ENCODE measurements around the gene SPSB1.

SPSB1 gene

GRCh38 chr1:9260059-9260766 is 32.5 kb upstream of the SPSB1 start:
- DNase-seq (ENCODE audit: low spot score), result no peak

DNA sequence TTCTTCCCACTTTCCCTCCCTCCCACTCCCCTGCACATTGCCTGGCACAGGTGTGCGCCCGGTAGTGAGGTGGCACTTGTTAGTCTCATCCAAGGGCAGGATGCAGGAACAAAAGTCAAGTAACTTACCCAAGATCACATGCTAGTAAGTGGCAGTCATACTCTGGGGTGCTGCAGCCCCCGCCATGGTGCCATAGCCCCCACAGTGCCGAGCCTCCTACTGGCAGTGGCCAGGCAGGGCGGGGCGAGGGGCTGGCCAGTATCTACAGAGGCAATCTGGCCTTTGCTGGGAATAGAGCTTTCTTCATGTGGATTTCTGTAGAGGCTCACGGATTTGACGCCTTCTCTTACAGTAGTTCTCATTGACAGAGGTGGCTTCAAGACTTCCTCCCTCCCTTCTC is 31.2 kb upstream of the SPSB1 start:
- no peak for DNase-seq (ENCODE audit: low spot score)

DNA sequence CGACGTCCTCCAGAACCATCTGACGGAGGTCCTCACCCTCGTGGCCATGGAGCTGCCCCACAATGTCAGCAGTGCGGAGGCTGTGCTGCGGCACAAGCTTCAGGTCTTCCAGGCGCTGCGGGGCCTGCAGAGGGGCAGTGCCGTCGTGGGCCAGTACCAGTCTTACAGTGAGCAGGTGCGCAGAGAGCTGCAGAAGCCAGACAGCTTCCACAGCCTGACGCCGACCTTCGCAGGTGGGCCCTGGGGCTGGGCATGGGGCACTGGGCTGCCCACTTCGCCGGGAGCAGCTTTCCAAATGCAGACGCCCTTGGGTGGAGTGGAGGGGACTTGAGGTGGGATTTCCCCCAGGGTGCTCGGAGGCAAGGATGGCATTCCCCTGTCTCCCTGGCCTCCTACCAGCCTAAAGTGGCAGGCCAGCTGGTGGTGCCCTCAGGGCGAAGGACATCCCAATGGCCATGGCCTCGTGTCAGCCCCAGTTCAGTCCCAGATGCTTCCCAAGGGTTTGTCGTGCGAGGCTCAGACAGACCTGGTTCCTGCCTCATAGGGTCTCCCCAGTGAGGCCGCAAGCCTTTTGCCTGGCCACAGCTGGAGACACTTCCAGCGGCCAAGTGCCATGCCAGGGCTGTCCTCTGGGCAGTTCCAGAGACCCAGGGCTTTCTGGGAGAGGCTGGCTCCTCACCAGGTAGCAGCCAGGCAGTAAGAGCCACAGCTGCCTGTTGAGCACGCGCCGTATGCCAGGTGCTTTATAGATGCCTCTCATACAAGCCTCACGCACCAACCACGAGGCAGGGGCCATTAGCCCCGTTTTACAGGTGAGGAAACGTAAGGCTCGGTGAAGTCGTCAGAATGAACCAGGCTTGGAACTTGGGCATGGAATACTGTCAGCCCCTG is 30.4 kb upstream of the SPSB1 start:
- DNase-seq (ENCODE audit: low spot score), result no peak

- DNase-seq (ENCODE audit: low spot score), result no peak
These were observed 29.3 kb upstream of the SPSB1 start for GRCh38 chr1:9263276-9263855.

DNA sequence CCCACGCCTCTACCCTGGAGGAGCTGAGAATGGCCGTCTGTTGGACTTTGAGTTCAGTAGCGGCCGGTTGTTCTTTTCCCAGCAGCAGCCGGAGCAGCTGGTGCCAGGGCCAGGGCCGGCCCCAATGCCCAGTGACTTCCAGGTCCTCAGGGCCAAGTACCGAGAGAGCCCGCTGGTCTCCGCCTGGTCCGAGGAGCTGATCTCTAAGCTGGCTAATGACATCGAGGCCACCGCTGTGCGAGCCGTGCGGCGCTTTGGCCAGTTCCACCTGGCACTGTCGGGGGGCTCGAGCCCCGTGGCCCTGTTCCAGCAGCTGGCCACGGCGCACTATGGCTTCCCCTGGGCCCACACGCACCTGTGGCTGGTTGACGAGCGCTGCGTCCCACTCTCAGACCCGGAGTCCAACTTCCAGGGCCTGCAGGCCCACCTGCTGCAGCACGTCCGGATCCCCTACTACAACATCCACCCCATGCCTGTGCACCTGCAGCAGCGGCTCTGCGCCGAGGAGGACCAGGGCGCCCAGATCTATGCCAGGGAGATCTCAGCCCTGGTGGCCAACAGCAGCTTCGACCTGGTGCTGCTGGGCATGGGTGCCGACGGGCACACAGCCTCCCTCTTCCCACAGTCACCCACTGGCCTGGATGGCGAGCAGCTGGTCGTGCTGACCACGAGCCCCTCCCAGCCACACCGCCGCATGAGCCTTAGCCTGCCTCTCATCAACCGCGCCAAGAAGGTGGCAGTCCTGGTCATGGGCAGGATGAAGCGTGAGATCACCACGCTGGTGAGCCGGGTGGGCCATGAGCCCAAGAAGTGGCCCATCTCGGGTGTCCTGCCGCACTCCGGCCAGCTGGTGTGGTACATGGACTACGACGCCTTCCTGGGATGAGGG is 28.5 kb upstream of the SPSB1 start:
- no peak for DNase-seq (ENCODE audit: low spot score)

- DNase-seq (ENCODE audit: low spot score), result no peak
These were observed 27.7 kb upstream of the SPSB1 start for GRCh38 chr1:9265037-9265436.

DNA sequence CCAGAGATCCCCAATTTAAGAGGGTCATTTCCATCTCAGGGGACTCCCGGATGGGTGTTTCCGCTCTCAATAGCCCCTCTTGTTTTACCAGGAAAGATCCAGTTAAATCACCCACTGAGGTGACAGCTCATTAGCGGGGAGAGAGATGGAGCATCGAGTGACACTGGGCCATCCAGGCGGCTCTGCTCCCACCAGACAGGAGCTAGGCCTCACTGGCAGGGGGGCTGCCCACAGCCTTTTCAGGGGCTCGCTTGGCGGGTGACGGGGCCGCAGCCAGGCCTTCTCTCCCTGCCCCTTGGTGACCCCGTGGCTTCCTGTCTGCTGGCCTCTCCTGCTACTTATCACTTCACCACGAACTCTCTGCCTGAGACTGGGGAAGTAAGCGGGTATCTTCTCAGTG is 26.7 kb upstream of the SPSB1 start:
- DNase-seq (ENCODE audit: low spot score), result no peak

- no peak for DNase-seq (ENCODE audit: low spot score)
These were observed 25.4 kb upstream of the SPSB1 start for GRCh38 chr1:9267352-9267686.

GRCh38 chr1:9267827-9268581 is 24.7 kb upstream of the SPSB1 start:
- no peak for DNase-seq (ENCODE audit: low spot score)

- DNase-seq (ENCODE audit: low spot score), result no peak
These were observed 23.6 kb upstream of the SPSB1 start for GRCh38 chr1:9269078-9269501.

GRCh38 chr1:9269721-9270120 is 23.0 kb upstream of the SPSB1 start:
- DNase-seq (ENCODE audit: low spot score), result no peak

DNA sequence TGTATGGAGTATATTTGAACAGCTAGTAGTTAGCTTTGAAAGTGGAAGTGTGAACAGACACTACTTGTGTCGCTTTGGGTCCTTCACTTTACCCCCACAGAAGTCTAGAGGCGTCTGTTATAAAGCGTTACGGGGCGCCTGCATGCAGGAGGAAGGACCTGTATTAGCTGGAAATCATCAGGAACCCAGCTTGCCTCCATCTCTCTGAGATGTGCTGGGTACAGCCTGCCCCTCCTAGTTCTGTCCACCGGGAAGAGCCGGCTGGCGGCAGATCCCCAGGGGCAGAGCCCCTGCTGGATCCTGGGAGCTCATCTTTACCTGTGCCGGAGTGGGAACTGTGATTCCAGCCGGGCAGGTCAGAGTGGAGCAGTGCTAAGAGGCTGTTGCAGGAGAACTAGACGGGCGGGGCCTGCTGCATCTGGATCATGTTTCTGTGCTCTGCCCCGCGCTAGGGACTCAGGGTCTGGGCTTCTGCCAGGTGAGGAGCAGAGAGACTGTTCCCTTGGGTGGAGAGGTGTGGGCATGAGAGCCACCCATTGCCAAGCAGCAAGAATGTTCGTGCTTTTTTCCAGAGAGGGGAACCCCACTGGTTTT is 22.3 kb upstream of the SPSB1 start:
- DNase-seq (ENCODE audit: low spot score), result no peak

DNA sequence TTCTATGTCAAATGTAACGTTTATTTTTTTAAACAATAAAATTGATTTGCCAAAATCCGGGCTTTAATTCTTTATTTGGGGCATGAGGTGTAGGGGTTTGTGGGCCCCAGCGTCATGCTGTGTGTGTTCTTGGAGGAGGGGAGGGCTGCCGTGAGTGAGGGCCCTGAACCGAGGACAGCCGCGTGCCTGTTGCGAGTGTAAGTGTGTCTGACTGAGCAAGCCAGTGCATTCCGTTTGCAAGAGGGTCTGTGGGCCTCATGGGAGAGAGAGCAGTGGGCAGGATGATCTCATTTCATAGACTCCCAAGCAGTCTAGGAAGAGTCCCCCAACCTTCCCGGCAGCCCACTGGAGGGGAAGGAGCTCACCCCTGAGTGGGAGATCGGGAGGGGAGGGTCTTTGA is 21.4 kb upstream of the SPSB1 start:
- DNase-seq (ENCODE audit: low spot score), result no peak

DNA sequence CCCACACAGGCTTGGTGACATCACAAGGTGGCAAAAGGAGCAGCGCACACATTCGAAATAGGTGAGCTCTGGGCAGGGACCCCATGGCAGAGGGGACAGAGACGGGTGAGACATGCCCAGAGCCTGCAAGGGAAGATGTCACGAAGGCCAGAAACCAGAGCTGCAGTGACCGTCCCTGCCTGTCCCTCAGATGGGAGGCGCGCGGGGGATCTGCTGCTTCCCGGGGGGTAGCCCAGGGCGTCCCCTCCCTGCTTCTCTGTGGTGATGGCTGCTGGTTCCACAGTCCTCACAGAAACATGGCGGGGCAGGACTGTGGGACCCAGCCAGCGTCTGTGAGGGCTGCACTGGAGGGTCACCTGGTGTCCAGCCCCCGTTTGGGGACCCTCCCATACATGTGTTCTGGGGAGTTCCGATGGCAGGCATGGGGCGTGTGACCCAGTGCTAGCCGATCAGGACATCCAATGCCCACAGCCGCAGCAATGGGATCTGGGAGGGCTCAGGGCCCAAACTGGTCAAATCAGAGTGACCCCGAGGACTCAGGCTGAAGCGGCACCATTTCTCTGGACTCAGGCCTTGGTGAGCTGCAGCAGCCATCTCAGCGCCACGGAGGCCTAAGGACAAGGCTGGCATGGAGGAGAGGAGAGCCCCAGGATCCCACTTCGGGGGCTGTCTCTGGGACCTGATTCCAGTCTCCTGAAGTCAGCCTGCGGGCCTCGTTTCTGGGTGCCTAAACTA is 20.7 kb upstream of the SPSB1 start:
- DNase-seq (ENCODE audit: low spot score), result no peak

- DNase-seq (ENCODE audit: low spot score), result no peak
These were observed 19.5 kb upstream of the SPSB1 start for GRCh38 chr1:9273177-9273576.

- DNase-seq (ENCODE audit: low spot score), result no peak
These were observed 17.5 kb upstream of the SPSB1 start for GRCh38 chr1:9275161-9275560.

DNA sequence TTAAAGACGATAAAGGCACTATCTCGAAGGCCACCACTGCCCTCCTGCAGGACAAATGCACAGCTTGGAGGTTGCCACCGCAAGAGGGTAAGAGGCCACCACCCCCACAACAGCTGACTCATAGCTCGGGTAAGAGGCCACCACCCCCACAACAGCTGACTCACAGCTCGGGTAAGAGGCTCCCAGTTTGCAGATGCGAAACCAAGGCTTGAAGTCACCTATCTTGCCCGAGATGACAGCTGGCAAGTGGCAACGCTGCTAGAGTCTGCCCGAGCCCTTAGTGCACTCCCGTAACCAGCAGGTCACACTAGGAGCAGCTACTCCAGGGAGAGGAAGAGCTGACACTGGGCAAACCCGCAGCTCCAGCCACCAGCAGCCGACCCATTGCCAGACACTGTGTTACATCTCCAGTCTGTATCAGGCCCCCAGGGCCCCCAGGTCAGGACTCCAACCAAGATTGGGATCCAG is 17.1 kb upstream of the SPSB1 start:
- DNase-seq (ENCODE audit: low spot score), result no peak

- no peak for DNase-seq (ENCODE audit: low spot score)
These were observed 14.6 kb upstream of the SPSB1 start for GRCh38 chr1:9278116-9278515.

- no peak for DNase-seq (ENCODE audit: low spot score)
These were observed 14.0 kb upstream of the SPSB1 start for GRCh38 chr1:9278585-9279153.
